PC-3 (cell line): ENCODE results near the gene SLC2A14.

Experiments used
- EZH2 ChIP-seq: fragments of 300-600 bp; sonication (generic); IDR thresholded peaks from one replicate; pipeline ENCODE4 v1.6.1; 2017; ENCODE audit warnings: antibody characterized with exemption, mild to moderate bottlenecking, low read length; ENCODE audit not compliant: unreplicated experiment
- TF ChIP-seq, protein P1 (sequence below): fragments of 300-600 bp; sonication (generic); conservative IDR thresholded peaks from 2 replicates; pipeline ENCODE4 v1.5.1; 2017; ENCODE audit warnings: antibody characterized with exemption, low read depth, mild to moderate bottlenecking, low read length

DNA sequence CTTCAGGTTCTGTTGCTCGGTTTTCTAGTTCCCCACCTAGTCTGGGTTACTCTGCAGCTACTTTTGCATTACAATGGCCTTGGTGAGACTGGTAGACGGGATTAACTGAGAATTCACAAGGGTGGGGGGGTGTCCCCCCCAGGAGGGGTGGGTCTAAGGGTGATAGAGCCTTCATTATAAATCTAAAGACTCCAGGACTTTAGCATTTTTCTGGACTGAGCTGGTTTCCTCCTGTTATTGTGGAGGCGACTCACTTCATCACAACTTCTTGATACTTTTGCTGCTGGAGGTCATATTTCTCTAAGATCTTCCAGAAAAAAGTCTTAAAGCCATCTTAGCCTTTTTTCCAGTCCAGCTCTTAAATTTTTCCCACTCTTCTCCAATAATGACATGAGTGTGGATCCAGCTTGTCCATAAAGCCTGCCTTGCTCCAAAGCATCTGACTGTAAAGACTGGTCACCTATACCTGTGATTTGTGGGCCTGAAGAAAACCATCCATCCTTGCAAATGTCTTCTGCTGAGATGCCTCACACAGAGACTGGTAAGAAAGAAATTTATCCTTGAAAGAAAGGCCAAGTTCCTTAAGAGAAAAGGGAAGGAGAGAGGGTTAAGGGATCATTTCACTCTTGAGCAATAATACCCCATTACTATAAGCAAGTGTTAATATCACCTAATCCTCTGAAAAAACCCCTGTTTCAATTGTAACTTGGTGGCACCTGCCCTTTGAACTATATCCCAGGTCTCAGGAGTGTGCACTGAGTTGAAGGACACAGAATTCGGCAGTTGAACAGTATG lies 19.7 kb upstream of the SLC2A14 start:
- TF ChIP-seq, protein P1, sequence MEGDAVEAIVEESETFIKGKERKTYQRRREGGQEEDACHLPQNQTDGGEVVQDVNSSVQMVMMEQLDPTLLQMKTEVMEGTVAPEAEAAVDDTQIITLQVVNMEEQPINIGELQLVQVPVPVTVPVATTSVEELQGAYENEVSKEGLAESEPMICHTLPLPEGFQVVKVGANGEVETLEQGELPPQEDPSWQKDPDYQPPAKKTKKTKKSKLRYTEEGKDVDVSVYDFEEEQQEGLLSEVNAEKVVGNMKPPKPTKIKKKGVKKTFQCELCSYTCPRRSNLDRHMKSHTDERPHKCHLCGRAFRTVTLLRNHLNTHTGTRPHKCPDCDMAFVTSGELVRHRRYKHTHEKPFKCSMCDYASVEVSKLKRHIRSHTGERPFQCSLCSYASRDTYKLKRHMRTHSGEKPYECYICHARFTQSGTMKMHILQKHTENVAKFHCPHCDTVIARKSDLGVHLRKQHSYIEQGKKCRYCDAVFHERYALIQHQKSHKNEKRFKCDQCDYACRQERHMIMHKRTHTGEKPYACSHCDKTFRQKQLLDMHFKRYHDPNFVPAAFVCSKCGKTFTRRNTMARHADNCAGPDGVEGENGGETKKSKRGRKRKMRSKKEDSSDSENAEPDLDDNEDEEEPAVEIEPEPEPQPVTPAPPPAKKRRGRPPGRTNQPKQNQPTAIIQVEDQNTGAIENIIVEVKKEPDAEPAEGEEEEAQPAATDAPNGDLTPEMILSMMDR = no peak
- no peak for TF ChIP-seq EZH2
